HG02678 (cell line): Measurements from ENCODE around the gene GSTP1.

Experiments
- ATAC-seq: cut with Tn5 transposase; IDR thresholded peaks from one replicate; pipeline ENCODE4 v1.9.1; 2021; ENCODE audit warnings: mild to moderate bottlenecking, moderate library complexity; ENCODE audit not compliant: unreplicated experiment

The GSTP1 gene

DNA sequence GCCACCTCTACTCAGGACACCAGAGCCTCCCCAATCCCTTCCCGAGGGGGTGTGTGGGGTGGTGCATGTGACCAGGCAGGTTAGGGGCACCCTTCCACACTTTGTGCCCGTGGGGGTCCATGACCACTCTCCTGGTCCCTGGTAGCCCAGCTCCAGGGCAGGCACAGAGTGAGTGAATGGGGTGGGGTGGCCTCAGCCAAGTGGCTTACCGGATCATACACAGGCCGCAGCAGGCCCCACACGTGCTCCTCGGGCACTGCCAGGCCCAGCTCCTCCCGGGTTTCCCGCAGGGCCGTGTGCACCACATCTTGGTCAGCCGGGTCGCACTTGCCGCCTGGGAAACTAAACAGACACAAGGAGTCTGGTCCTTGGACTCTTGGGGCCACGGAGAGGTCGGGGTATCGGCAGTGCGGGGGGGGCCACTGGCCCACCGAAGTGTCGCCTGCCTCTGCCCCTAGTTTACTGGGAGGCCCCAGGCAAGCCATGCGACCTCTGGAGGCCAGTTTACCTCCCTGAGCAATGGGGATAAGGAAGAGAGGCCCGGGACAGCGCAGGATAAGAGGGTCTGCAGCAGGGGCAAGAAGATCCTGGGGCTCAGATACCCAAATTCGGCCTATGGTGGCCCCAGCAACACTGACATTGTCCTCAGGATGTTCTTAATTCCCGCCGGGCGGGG is 45.2 kb downstream of the GSTP1 start:
- ATAC-seq, result no peak

- peak; percentile 40 for ATAC-seq
Observed at GRCh38 chr11:67629386-67630227, 46.0 kb downstream of the GSTP1 start, which contains the start of gene NUDT8. Gene NUDT8 (minus strand): TSS chr11:67629937. CDS start chr11:67629911, 26 bp downstream.

GRCh38 chr11:67630228-67630942 is 46.8 kb downstream of the GSTP1 start:
- ATAC-seq, result peak; percentile 65

- no peak for ATAC-seq
Observed at GRCh38 chr11:67630943-67631331, 47.3 kb downstream of the GSTP1 start.

DNA sequence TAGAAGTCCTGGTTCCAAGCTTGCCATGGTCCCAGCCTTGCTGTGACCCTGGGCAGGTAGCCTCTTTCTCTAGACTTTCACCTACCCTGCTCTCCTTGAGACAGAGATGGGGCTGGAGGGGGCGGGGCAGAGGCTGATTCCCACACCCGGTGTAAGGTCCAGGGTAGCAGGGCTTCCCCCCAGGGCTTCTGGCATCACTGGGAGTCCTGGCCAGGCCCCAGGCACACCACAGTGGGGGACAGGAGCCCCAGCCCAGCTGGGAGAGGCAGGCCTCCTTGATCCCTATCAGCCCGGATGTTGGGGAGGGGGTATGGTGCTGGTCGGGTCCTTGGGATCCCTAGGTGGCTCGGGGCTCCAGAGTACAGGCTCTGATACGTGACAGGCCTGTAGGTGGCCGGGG is 47.8 kb downstream of the GSTP1 start:
- ATAC-seq, result no peak

DNA sequence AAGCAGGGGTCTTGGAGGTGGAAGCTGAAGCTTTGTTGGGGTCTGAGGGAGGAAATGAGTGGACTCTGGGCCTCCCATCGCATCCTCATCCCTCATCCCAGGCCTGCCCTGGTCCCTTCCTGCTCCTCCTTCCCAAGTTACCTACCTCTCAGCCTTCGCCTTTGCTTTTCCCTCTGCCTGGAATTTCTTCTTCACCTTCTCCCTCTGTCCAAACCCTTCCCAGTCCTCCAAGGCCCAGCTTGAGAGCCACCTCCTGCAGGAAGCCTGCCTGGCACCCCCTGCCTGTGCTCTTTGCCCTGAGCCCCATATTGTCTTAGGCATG is 48.2 kb downstream of the GSTP1 start:
- no peak for ATAC-seq

- no peak for ATAC-seq
Observed at GRCh38 chr11:67632175-67632981, 48.8 kb downstream of the GSTP1 start.

- ATAC-seq, result no peak
Observed at GRCh38 chr11:67632982-67633755, 49.6 kb downstream of the GSTP1 start.

DNA sequence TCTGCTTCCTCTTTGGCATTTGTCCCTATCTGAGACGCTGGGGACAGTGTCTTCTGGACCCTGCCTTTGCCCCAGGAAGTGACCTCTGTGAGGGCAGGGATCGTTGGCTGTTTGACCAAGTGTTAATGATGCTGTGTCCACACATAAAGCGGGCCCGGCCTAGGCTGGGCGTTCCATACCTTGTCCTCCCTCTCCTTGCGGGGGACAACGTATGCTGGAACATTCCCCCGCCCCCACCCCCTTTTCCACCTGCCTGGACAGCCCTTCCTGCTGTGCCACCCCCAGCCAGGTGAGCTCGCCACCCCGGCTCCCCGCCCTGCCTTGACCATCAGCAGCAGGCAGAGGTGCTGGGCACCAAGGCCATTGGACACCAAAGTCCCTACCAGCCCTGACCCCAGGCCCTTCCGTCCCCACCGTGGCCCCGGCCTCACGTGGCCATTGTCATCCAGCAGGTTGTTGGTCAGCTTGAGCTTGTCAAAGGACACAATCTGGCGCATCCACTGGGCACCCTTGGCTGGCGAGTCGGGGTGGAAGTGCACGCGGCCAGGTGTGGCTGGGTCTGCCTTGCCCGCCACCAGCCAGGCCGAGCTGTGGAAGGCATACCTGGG is 50.2 kb downstream of the GSTP1 start:
- ATAC-seq, result no peak

- ATAC-seq, result no peak
Observed at GRCh38 chr11:67634366-67635230, 51.0 kb downstream of the GSTP1 start.

DNA sequence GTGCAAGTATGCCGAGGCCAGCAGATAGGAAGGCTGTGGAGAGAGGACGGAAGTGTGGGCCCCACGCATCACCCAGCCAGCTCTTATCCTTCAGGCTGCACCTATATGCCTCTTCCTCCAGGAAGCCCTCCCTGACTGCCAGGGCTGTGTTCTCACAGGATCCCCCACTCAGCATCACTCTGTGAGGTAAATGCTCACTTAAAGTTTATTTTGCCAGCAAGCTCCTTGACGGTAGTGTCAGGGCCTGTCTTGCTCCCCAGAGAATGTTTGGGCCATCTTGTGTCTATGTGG is 51.6 kb downstream of the GSTP1 start:
- ATAC-seq, result no peak
